CD14-positive monocyte (primary cell): ENCODE data around the gene TCIRG1. TPM values are rescaled to one million over a fixed set of nuclear protein-coding genes. Genes with fewer than 3 reads are reported as not detected.

Experiments used
- DNase-seq, 3 donors: peaks; one replicate each; pipeline ENCODE4 v3.0.0-alpha.2; 2011 to 2022
- H2AFZ ChIP-seq: 2 replicates; pipeline ENCODE4 v1.6.0; 2012; ENCODE audit warnings: mild to moderate bottlenecking, low read depth, low read length, inconsistent platforms; ENCODE audit not compliant: insufficient read depth, poor library complexity, severe bottlenecking
- H3K27ac ChIP-seq, 2 donors: 1 replicate in 1 of 2; 2 replicates in 1 of 2; pipeline ENCODE4 v1.5.1; 2012 to 2013; ENCODE audit warnings: low read length in 2 of 2, control low read depth in 1 of 2, inconsistent platforms in 1 of 2, low read depth in 1 of 2, mild to moderate bottlenecking in 1 of 2
- H3K27me3 ChIP-seq, 2 donors: one replicate each; pipeline versions ENCODE4 v1.6.0 to v1.6.1; 2011 to 2013; ENCODE audit warnings: low read length in 2 of 2; ENCODE audit not compliant: control insufficient read depth in 2 of 2, insufficient read depth in 2 of 2
- H3K36me3 ChIP-seq, 2 donors: replicated peaks in 1 of 2; 1 replicate in 1 of 2; 2 replicates in 1 of 2; pipeline versions ENCODE4 v1.5.1 to v1.6.1; 2012 to 2013; ENCODE audit warnings: low read length in 2 of 2, control low read depth in 1 of 2, inconsistent platforms in 1 of 2, mild to moderate bottlenecking in 1 of 2; ENCODE audit not compliant: insufficient read depth in 2 of 2, control insufficient read depth in 1 of 2
- H3K4me1 ChIP-seq, 2 donors: 1 replicate in 1 of 2; 2 replicates in 1 of 2; pipeline versions ENCODE4 v1.5.1 to v1.6.1; 2012 to 2013; ENCODE audit warnings: low read length in 2 of 2, control low read depth in 1 of 2, inconsistent platforms in 1 of 2, mild to moderate bottlenecking in 1 of 2, moderate library complexity in 1 of 2; ENCODE audit not compliant: insufficient read depth in 2 of 2, control insufficient read depth in 1 of 2
- H3K4me2 ChIP-seq: replicated peaks from 2 replicates; pipeline ENCODE3; 2012; ENCODE audit warnings: low read length, moderate library complexity, mild to moderate bottlenecking; ENCODE audit not compliant: poor library complexity, severe bottlenecking; ENCODE audit errors: extremely low read depth
- H3K4me3 ChIP-seq, 3 experiments: fragments of 200-600 bp in 1 of 3; sonication (generic) in 1 of 3; replicated peaks in 1 of 3; 1 replicate in 2 of 3; 2 replicates in 1 of 3; pipeline ENCODE4 v1.5.1; 2011 to 2013; ENCODE audit warnings: low read length in 3 of 3, mild to moderate bottlenecking in 3 of 3, control low read depth in 2 of 3, low read depth in 2 of 3, inconsistent platforms in 1 of 3, moderate library complexity in 1 of 3
- H3K79me2 ChIP-seq: 2 replicates; pipeline ENCODE4 v1.6.0; 2012; ENCODE audit warnings: mild to moderate bottlenecking, control low read depth, inconsistent platforms, low read length, moderate library complexity; ENCODE audit not compliant: insufficient read depth
- H3K9ac ChIP-seq: 2 replicates; pipeline ENCODE4 v1.6.0; 2017; ENCODE audit warnings: low read length, mild to moderate bottlenecking; ENCODE audit not compliant: insufficient read depth, poor library complexity, severe bottlenecking
- H3K9me3 ChIP-seq, 2 donors: replicated peaks in 1 of 2; 1 replicate in 1 of 2; 2 replicates in 1 of 2; pipeline versions ENCODE4 v1.5.1 to v1.6.1; 2012 to 2013; ENCODE audit warnings: low read length in 2 of 2, control low read depth in 1 of 2; ENCODE audit not compliant: control insufficient read depth in 1 of 2, insufficient read depth in 1 of 2
- H4K20me1 ChIP-seq: 2 replicates; pipeline ENCODE4 v1.6.0; 2012; ENCODE audit warnings: mild to moderate bottlenecking, low read length, control low read depth, moderate library complexity; ENCODE audit not compliant: insufficient read depth
- H3K27ac Mint-ChIP-seq, 7 donors: one replicate each; pipeline ENCODE4 v1.8.0; 2020; ENCODE audit warnings: mild to moderate bottlenecking in 7 of 7, mixed read lengths in 7 of 7, moderate library complexity in 6 of 7, inconsistent platforms in 2 of 7
- H3K27me3 Mint-ChIP-seq, 3 donors: one replicate each; pipeline ENCODE4 v1.8.0; 2021 to 2022; ENCODE audit warnings: low read depth in 3 of 3, mild to moderate bottlenecking in 3 of 3, mixed read lengths in 3 of 3, moderate library complexity in 3 of 3, inconsistent platforms in 1 of 3
- H3K36me3 Mint-ChIP-seq, 2 donors: one replicate each; pipeline ENCODE4 v1.8.0; 2020; ENCODE audit warnings: mixed read lengths in 2 of 2, inconsistent platforms in 1 of 2, mild to moderate bottlenecking in 1 of 2
- H3K4me1 Mint-ChIP-seq: one replicate; pipeline ENCODE4 v1.8.0; 2020; ENCODE audit warnings: mild to moderate bottlenecking, mixed read lengths
- H3K4me3 Mint-ChIP-seq, 2 donors: one replicate each; pipeline ENCODE4 v1.8.0; 2020; ENCODE audit warnings: mild to moderate bottlenecking in 2 of 2, mixed read lengths in 2 of 2, moderate library complexity in 1 of 2
- H3K9me3 Mint-ChIP-seq, 7 donors: one replicate each; pipeline ENCODE4 v1.8.0; 2020 to 2022; ENCODE audit warnings: mixed read lengths in 7 of 7, mild to moderate bottlenecking in 6 of 7, moderate library complexity in 6 of 7, inconsistent platforms in 2 of 7
- CTCF ChIP-seq: fragments of 200-600 bp; IDR thresholded peaks from one replicate; pipeline ENCODE4 v1.8.0; 2022; ENCODE audit warnings: antibody characterized with exemption, mild to moderate bottlenecking
- WGBS: methylation state at CpG from one replicate; pipeline ENCODE4 v1.1.5; 2013; ENCODE audit warnings: missing lambda C conversion rate; ENCODE audit not compliant: insufficient coverage; 5-methylcytosine and 5-hydroxymethylcytosine counted together
- intact Hi-C, 2 donors: fragments of 100-400 bp; cut with micrococcal nuclease; formaldehyde crosslinking; loops; one replicate each; pipeline versions ENCODE4 v1.15.0 to v1.15.1; 2023
- polyA plus RNA-seq, 3 donors: library from polyadenylated mRNA; depleted of rRNA in 1 of 3; unstranded in 2 of 3; stranded (reverse) in 1 of 3; fragments of 300-500 nt in 2 of 3; fragments of >200 nt in 1 of 3; fragmentation: Illumina TruSeq in 2 of 3; gene quantifications; 1 replicate in 2 of 3; 2 replicates in 1 of 3; pipeline ENCODE4 v1.2.3, GENCODE V29; 2012 to 2021

Gene TCIRG1
- polyA plus RNA-seq, 3 donors: 197 to 1,286 (median 225) TPM

- 90% methylated on average over 2 of the region's 4 CpGs for WGBS
- Histone ChIP-seq H4K20me1 (peaks cover 19% of the 10 kb centered on the region), H3K4me2 (no peak overlapping the region), H3K9me3 (no peaks in the 10 kb centered on the region), H3K4me3 (no peak overlapping the region), H3K27ac (no peak overlapping the region), H3K79me2 (peaks cover 12% of the 10 kb centered on the region), H3K27me3 (no peaks in the 10 kb centered on the region), H3K4me1 (peaks cover 12 to 17% of the 10 kb centered on the region in 2 donors), H2AFZ (no peak overlapping the region), H3K36me3 (peaks cover 0 to 16% of the 10 kb centered on the region in 2 donors), H3K9ac (no peak overlapping the region)
- Mint-ChIP-seq H3K9me3 (peaks cover 0 to under 1% (median 0%) of the 10 kb centered on the region in 7 donors), H3K4me1 (peaks cover 17% of the 10 kb centered on the region), H3K27ac (no peak overlapping the region), H3K4me3 (no peak overlapping the region), H3K27me3 (peaks cover 0 to 2% (median 0%) of the 10 kb centered on the region in 3 donors), H3K36me3 (peaks cover 16% of the 10 kb centered on the region in 2 donors)
- TF ChIP-seq CTCF: no peak
- DNase-seq: no peak
- intact Hi-C loops: no loop called here
Observed at GRCh38 chr11:68093565-68093964, 54.7 kb downstream of the TCIRG1 start.

GRCh38 chr11:68096962-68097361 is 58.1 kb downstream of the TCIRG1 start:
- no peaks in the 10 kb centered on the region for H3K9me3 Mint-ChIP-seq
- Histone ChIP-seq H3K9me3 (no peaks in the 10 kb centered on the region), H2AFZ (no peak overlapping the region), H3K27ac (no peak overlapping the region), H3K27me3 (no peaks in the 10 kb centered on the region), H3K4me1 (peaks cover 8% of the 10 kb centered on the region in 2 donors), H3K36me3 (peaks cover 0 to 16% of the 10 kb centered on the region in 2 donors), H3K9ac (no peak overlapping the region), H4K20me1 (peaks cover 44% of the 10 kb centered on the region), H3K4me2 (no peak overlapping the region), H3K4me3 (no peak overlapping the region), H3K79me2 (peaks cover 31% of the 10 kb centered on the region)
- peaks cover 0 to 2% (median 0%) of the 10 kb centered on the region in 3 donors for H3K27me3 Mint-ChIP-seq
- no peak for TF ChIP-seq CTCF
- WGBS: 100% methylated on average over 1 of the region's 8 CpGs
- peaks cover 17% of the 10 kb centered on the region for H3K4me1 Mint-ChIP-seq
- H3K4me3 Mint-ChIP-seq: no peak overlapping the region
- intact Hi-C loops: no loop called here
- H3K27ac Mint-ChIP-seq: peak overlapping the region in 2 of 7 donors; percentile 54 to 60
- H3K36me3 Mint-ChIP-seq: peaks cover 15 to 17% of the 10 kb centered on the region in 2 donors
- DNase-seq: no peak
